Stimulated activated CD8-positive, alpha-beta memory T cell treated with anti-CD3 and anti-CD28 coated beads, Interleukin-15, amount 100 ng/mL, for 48 hours (primary cell): ENCODE measurements around the gene ASL.
"Not testable (repeated sequence)": the region's sequence is repeated elsewhere in the genome, so short reads cannot be mapped to it uniquely, and the experiment has no call there.

ENCODE experiments used
- DNase-seq, 2 donors: peaks; one replicate each; pipeline ENCODE4 v3.0.0-alpha.2; 2020; ENCODE audit warnings: low read depth in 2 of 2

The ASL gene

GRCh38 chr7:66076462-66077329, 1.1 kb downstream of the ASL start:
- no peak for DNase-seq

GRCh38 chr7:66078067-66078466, 2.4 kb downstream of the ASL start:
- no peak for DNase-seq

- DNase-seq: no peak
Observed at GRCh38 chr7:66082083-66082482, 6.5 kb downstream of the ASL start.

- DNase-seq: no peak
Observed at GRCh38 chr7:66082886-66083415, 7.3 kb downstream of the ASL start.

- no peak for DNase-seq
Observed at GRCh38 chr7:66083677-66084076, 8.1 kb downstream of the ASL start.

- DNase-seq: no peak
Observed at GRCh38 chr7:66088861-66089838, 13.5 kb downstream of the ASL start.

GRCh38 chr7:66092654-66093053, 17.0 kb downstream of the ASL start:
- DNase-seq: no peak

- no peak for DNase-seq
Observed at GRCh38 chr7:66095010-66095409, 19.4 kb downstream of the ASL start.

- no peak for DNase-seq
Observed at GRCh38 chr7:66099232-66099550, 23.6 kb downstream of the ASL start.

GRCh38 chr7:66099551-66100407, 24.2 kb downstream of the ASL start:
- peak in 1 of 2 donors; percentile 1 for DNase-seq

GRCh38 chr7:66100408-66101050, 24.9 kb downstream of the ASL start:
- no peak for DNase-seq

GRCh38 chr7:66102168-66102567, 26.5 kb downstream of the ASL start:
- not testable (repeated sequence) for DNase-seq

- not testable (repeated sequence) for DNase-seq
Observed at GRCh38 chr7:66103994-66104393, 28.4 kb downstream of the ASL start.

- DNase-seq: no peak
Observed at GRCh38 chr7:66105263-66105748, 29.7 kb downstream of the ASL start.

GRCh38 chr7:66108410-66108809, 32.8 kb downstream of the ASL start:
- DNase-seq: not testable (repeated sequence)

- peak in 1 of 2 donors; percentile 10 for DNase-seq
Observed at GRCh38 chr7:66110856-66111255, 35.2 kb downstream of the ASL start.

GRCh38 chr7:66114743-66115649, 39.4 kb downstream of the ASL start, which contains the start of gene CRCP:
CRCP (plus strand) TSS chr7:66114847; CDS start chr7:66114963, 116 bp downstream.
- peak; percentile 74 to 75 for DNase-seq

GRCh38 chr7:66116680-66117420, 41.2 kb downstream of the ASL start:
- not testable (repeated sequence) for DNase-seq

- no peak for DNase-seq
Observed at GRCh38 chr7:66118603-66119002, 43.0 kb downstream of the ASL start.
